PC-3 (cell line): ENCODE measurements around the gene MKLN1. TPM values are rescaled to one million over a fixed set of nuclear protein-coding genes. Genes with fewer than 3 reads are reported as not detected.
A peak's percentile ranks its signal among the peaks of the same experiment; 100 is the strongest.
"Not testable (repeated sequence)": the region's sequence is repeated elsewhere in the genome, so short reads cannot be mapped to it uniquely, and the experiment has no call there.

Experiments used
- ATAC-seq: fragments of 200-7000 bp; cut with Tn5 transposase; 2 replicates; pipeline ENCODE4 v1.9.1; 2020; ENCODE audit warnings: mild to moderate bottlenecking, moderate library complexity
- BruUV-seq: library from RNA; stranded (reverse); fragments of 400-500 nt; replicated peaks from 2 replicates; lab custom pipeline; 2021; lab: Mats Ljungman, UMichigan
- CTCF ChIA-PET: fragments of 300-600 bp; sonication (Branson Sonifier 250); formaldehyde crosslinking; loops from one replicate; lab custom pipeline; 2022; ENCODE audit warnings: antibody characterized with exemption; lab: Charles Lee
- POLR2A ChIA-PET: fragments of 300-600 bp; sonication (Branson Sonifier 250); formaldehyde crosslinking; loops from one replicate; lab custom pipeline; 2022; ENCODE audit warnings: antibody characterized with exemption; ENCODE audit not compliant: unreplicated experiment; lab: Charles Lee
- DNase-seq: peaks from one replicate; pipeline ENCODE4 v3.0.0-alpha.2; 2015
- H2AFZ ChIP-seq: fragments of 300-600 bp; sonication (generic); 2 replicates; pipeline ENCODE4 v1.6.0; 2016; ENCODE audit warnings: antibody characterized with exemption, low read length
- H3F3A ChIP-seq: fragments of 300-600 bp; sonication (generic); one replicate; pipeline ENCODE4 v1.6.0; 2017; ENCODE audit warnings: antibody characterized with exemption, low read length, control low read depth, mild to moderate bottlenecking; ENCODE audit not compliant: unreplicated experiment
- H3K27ac ChIP-seq: fragments of 300-600 bp; sonication (generic); 2 replicates; pipeline ENCODE4 v1.5.1; 2016; ENCODE audit warnings: mild to moderate bottlenecking, low read length
- H3K27me3 ChIP-seq: fragments of 300-600 bp; sonication (generic); 2 replicates; pipeline ENCODE4 v1.6.1; 2016; ENCODE audit warnings: low read length, mixed read lengths
- H3K36me3 ChIP-seq: fragments of 300-600 bp; sonication (generic); 2 replicates; pipeline ENCODE4 v1.6.1; 2016; ENCODE audit warnings: low read depth, mixed run types, low read length, mixed read lengths
- H3K4me1 ChIP-seq: fragments of 300-600 bp; sonication (generic); 2 replicates; pipeline ENCODE4 v1.5.1; 2016; ENCODE audit warnings: low read length; ENCODE audit not compliant: insufficient read depth
- H3K4me2 ChIP-seq: fragments of 300-600 bp; sonication (generic); 2 replicates; pipeline ENCODE4 v1.6.0; 2016; ENCODE audit warnings: low read length
- H3K4me3 ChIP-seq: fragments of 300-600 bp; sonication (generic); 2 replicates; pipeline ENCODE4 v1.5.1; 2016; ENCODE audit warnings: mild to moderate bottlenecking, low read length, mixed read lengths
- H3K79me2 ChIP-seq: fragments of 300-600 bp; sonication (generic); 2 replicates; pipeline ENCODE4 v1.6.1; 2017; ENCODE audit warnings: low read length, mixed read lengths
- H3K9ac ChIP-seq: fragments of 300-600 bp; sonication (generic); 2 replicates; pipeline ENCODE4 v1.6.0; 2016; ENCODE audit warnings: mild to moderate bottlenecking, low read length
- H3K9me2 ChIP-seq: fragments of 300-600 bp; sonication (generic); replicated peaks from 2 replicates; pipeline ENCODE4 v1.6.1; 2016; ENCODE audit warnings: mixed run types, low read length, mixed read lengths
- H3K9me3 ChIP-seq: fragments of 300-600 bp; sonication (generic); 2 replicates; pipeline ENCODE4 v1.6.1; 2016; ENCODE audit warnings: low read length, mixed read lengths
- H4K20me1 ChIP-seq: fragments of 300-600 bp; sonication (generic); 2 replicates; pipeline ENCODE4 v1.6.1; 2016; ENCODE audit warnings: low read length, mixed read lengths
- CTCF ChIP-seq: fragments of 300-600 bp; sonication (generic); conservative IDR thresholded peaks from 2 replicates; pipeline ENCODE4 v1.5.1; 2017; ENCODE audit warnings: antibody characterized with exemption, low read depth, mild to moderate bottlenecking, low read length
- EZH2 ChIP-seq: fragments of 300-600 bp; sonication (generic); IDR thresholded peaks from one replicate; pipeline ENCODE4 v1.6.1; 2017; ENCODE audit warnings: antibody characterized with exemption, mild to moderate bottlenecking, low read length; ENCODE audit not compliant: unreplicated experiment
- EZH2phosphoT487 ChIP-seq: fragments of 300-600 bp; sonication (generic); IDR thresholded peaks from 2 replicates; pipeline ENCODE4 v1.6.1; 2018; ENCODE audit warnings: mild to moderate bottlenecking, antibody characterized with exemption, low read length, borderline replicate concordance
- intact Hi-C: fragments of 100-400 bp; cut with micrococcal nuclease; formaldehyde crosslinking; loops from 2 replicates; pipeline ENCODE4 v1.9.0; 2023
- total RNA-seq: library from RNA; depleted of rRNA; stranded (reverse); fragments of >200 nt; gene quantifications from 2 replicates; pipeline ENCODE4 v1.2.3, GENCODE V29; 2014

Gene MKLN1
- total RNA-seq, 1 experiment from 2014 or later, result 16.3 TPM

GRCh38 chr7:131459256-131459655 lies 131.6 kb downstream of the MKLN1 start:
- H3K27ac ChIP-seq, result no peak overlapping the region
- ATAC-seq (peak; percentile 51), DNase-seq (peak; percentile 34)
- H3K4me1 ChIP-seq, result peaks cover 8% of the 10 kb centered on the region; the same call in 1 of the 2 replicates
- no peaks in the 10 kb centered on the region for H3K27me3 ChIP-seq
- no peaks in the 10 kb centered on the region for H3K79me2 ChIP-seq
- no peak overlapping the region for H3K4me3 ChIP-seq
- H3K36me3 ChIP-seq, result peaks cover 8% of the 10 kb centered on the region; the same call in 1 of the 2 replicates
- no peak overlapping the region for H3K9ac ChIP-seq
- H3K9me3 ChIP-seq, result no peaks in the 10 kb centered on the region
- H3K4me2 ChIP-seq, result no peak overlapping the region
- no TSS peak for BruUV-seq
- CTCF ChIA-PET, result no interaction called here
- no peaks in the 10 kb centered on the region for H3K9me2 ChIP-seq
- no peaks in the 10 kb centered on the region for H4K20me1 ChIP-seq
- no peaks in the 10 kb centered on the region for H3F3A ChIP-seq
- intact Hi-C loops, result no loop called here
- H2AFZ ChIP-seq, result no peak overlapping the region
- TF ChIP-seq CTCF (no peak), EZH2phosphoT487 (no peak), EZH2 (no peak)
- POLR2A ChIA-PET, result no interaction called here

- H3K4me3 ChIP-seq, result no peak overlapping the region
- no peak overlapping the region for H3K4me2 ChIP-seq
- H3K4me1 ChIP-seq, result peaks cover 8% of the 10 kb centered on the region; the same call in 1 of the 2 replicates
- H2AFZ ChIP-seq, result no peak overlapping the region
- no peak for DNase-seq
- BruUV-seq, result no TSS peak
- no peaks in the 10 kb centered on the region for H3K27me3 ChIP-seq
- no peaks in the 10 kb centered on the region for H3F3A ChIP-seq
- peaks cover 25% of the 10 kb centered on the region; the same call in 1 of the 2 replicates for H3K36me3 ChIP-seq
- H3K79me2 ChIP-seq, result no peaks in the 10 kb centered on the region
- no peaks in the 10 kb centered on the region for H3K9me3 ChIP-seq
- H3K9me2 ChIP-seq, result no peaks in the 10 kb centered on the region
- no peaks in the 10 kb centered on the region for H4K20me1 ChIP-seq
- CTCF ChIA-PET, result no interaction called here
- ATAC-seq, result no peak
- POLR2A ChIA-PET, result interaction anchor here (0.6 kb wide), 1 partner anchor 96 kb away, joined by 5 read pairs; no protein-coding TSS in a partner anchor
- no peak overlapping the region for H3K9ac ChIP-seq
- TF ChIP-seq EZH2, result no peak
- no peak for TF ChIP-seq CTCF
- no peak for TF ChIP-seq EZH2phosphoT487
- intact Hi-C loops, result no loop called here
- no peak overlapping the region for H3K27ac ChIP-seq
Measured at GRCh38 chr7:131462059-131462458, 134.4 kb downstream of the MKLN1 start.

DNA sequence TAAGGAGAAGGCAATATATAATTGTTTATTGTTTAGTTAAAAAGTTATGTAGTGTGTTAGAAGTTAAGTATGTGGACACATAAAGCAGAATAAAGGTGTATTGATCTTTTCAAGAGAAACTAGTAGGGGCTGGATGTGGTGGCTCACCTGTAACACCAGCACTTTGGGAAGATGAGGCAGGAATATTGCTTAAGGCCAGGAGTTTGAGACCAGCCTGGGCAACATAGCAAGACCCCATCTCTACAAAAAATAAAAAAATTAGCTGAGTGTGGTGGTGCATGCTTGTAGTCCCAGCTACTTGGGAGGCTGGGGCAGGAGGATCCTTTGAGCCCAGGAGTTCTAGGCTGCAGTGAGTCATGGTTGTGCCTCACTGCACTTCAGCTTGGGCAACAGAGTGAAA lies 135.0 kb downstream of the MKLN1 start:
- H3K27me3 ChIP-seq, CTCF ChIA-PET, H3K9me2 ChIP-seq, H3K9ac ChIP-seq, H3K9me3 ChIP-seq, H3K4me3 ChIP-seq, H4K20me1 ChIP-seq, ATAC-seq, H3F3A ChIP-seq, BruUV-seq, H3K4me1 ChIP-seq, intact Hi-C loops, H3K27ac ChIP-seq, POLR2A ChIA-PET, H3K79me2 ChIP-seq, H2AFZ ChIP-seq, DNase-seq, H3K4me2 ChIP-seq: not testable (repeated sequence)
- H3K36me3 ChIP-seq, result peaks cover 31% of the 10 kb centered on the region; the same call in 1 of the 2 replicates
